HepG2 (cell line): ENCODE measurements around the gene TMX2. TPM values are rescaled to one million over a fixed set of nuclear protein-coding genes. Genes with fewer than 3 reads are reported as not detected.

ENCODE experiments used
- ATF7 ChIP-seq, 2 experiments: fragments of 450-650 bp in 1 of 2; sonication (generic) in 1 of 2; formaldehyde crosslinking in 1 of 2; IDR thresholded peaks; 2 replicates each; pipeline versions ENCODE4 v1.4.0 to v1.6.1; 2016 to 2020; ENCODE audit warnings: antibody characterized with exemption in 1 of 2, mild to moderate bottlenecking in 1 of 2, missing genetic modification reagents in 1 of 2
- ATRX ChIP-seq: sonication (generic); formaldehyde crosslinking; IDR thresholded peaks from 2 replicates; pipeline ENCODE4 v1.4.0; 2020; ENCODE audit warnings: missing genetic modification reagents, borderline replicate concordance
- CREB3 ChIP-seq: sonication (generic); formaldehyde crosslinking; IDR thresholded peaks from 2 replicates; pipeline ENCODE4 v1.5.0; 2020; ENCODE audit warnings: missing genetic modification reagents
- IRF2 ChIP-seq: IDR thresholded peaks from 2 replicates; pipeline ENCODE4 v1.6.1; 2018; ENCODE audit warnings: missing genetic modification reagents, missing compliant biosample characterization
- NFKBIZ ChIP-seq: IDR thresholded peaks from 2 replicates; pipeline ENCODE4 v1.6.1; 2018; ENCODE audit warnings: missing genetic modification reagents, missing compliant biosample characterization
- RARA ChIP-seq: IDR thresholded peaks from 2 replicates; pipeline ENCODE4 v1.6.1; 2016; ENCODE audit warnings: missing genetic modification reagents, missing compliant biosample characterization
- SMC3 ChIP-seq: IDR thresholded peaks from 2 replicates; pipeline ENCODE4 v1.6.1; 2011; ENCODE audit warnings: low read length, improper control_type of control experiment
- SP5 ChIP-seq: IDR thresholded peaks from 2 replicates; pipeline ENCODE4 v1.6.1; 2016; ENCODE audit warnings: low read depth, borderline replicate concordance
- SRF ChIP-seq: IDR thresholded peaks from 2 replicates; pipeline ENCODE4 v1.6.1; 2011; ENCODE audit warnings: mild to moderate bottlenecking, low read depth, low read length, moderate library complexity
- SRSF1 ChIP-seq: fragments of 200-400 bp; formaldehyde crosslinking; optimal IDR thresholded peaks from 2 replicates; pipeline ENCODE3; 2017; ENCODE audit warnings: mild to moderate bottlenecking, low read depth, low read length, moderate library complexity
- TBX3 ChIP-seq: fragments of 450-650 bp; IDR thresholded peaks from 2 replicates; pipeline ENCODE4 v1.6.1; 2017; ENCODE audit warnings: antibody characterized with exemption, mild to moderate bottlenecking, inconsistent platforms, borderline replicate concordance
- YY1 ChIP-seq: IDR thresholded peaks from 2 replicates; pipeline ENCODE4 v1.6.1; 2011; ENCODE audit warnings: low read length, low read depth, moderate library complexity, mild to moderate bottlenecking; ENCODE audit not compliant: insufficient read depth, insufficient replicate concordance
- ZNF235 ChIP-seq: sonication (generic); formaldehyde crosslinking; IDR thresholded peaks from 2 replicates; pipeline ENCODE4 v1.8.1; 2023; ENCODE audit warnings: mild to moderate bottlenecking, missing genetic modification reagents, borderline replicate concordance
- ZNF607 ChIP-seq: sonication (generic); formaldehyde crosslinking; IDR thresholded peaks from 2 replicates; pipeline ENCODE4 v1.5.1; 2020; ENCODE audit warnings: missing genetic modification reagents, mild to moderate bottlenecking, borderline replicate concordance
- ZNF83 ChIP-seq: sonication (generic); formaldehyde crosslinking; IDR thresholded peaks from 2 replicates; pipeline ENCODE4 v1.4.0; 2020; ENCODE audit warnings: missing genetic modification reagents, mild to moderate bottlenecking, borderline replicate concordance
- ZSCAN21 ChIP-seq: sonication (generic); formaldehyde crosslinking; IDR thresholded peaks from 2 replicates; pipeline ENCODE4 v1.8.0; 2022; ENCODE audit warnings: mild to moderate bottlenecking, missing genetic modification reagents, moderate library complexity, borderline replicate concordance
- polyA plus RNA-seq, 8 experiments: library from polyadenylated mRNA; depleted of rRNA in 3 of 8; stranded (reverse) in 7 of 8; unstranded in 1 of 8; fragments of >200 nt; fragmentation: Illumina TruSeq in 4 of 8; extraction: Trizol in 4 of 8; gene quantifications; 2 replicates each; pipeline versions ENCODE4 v1.2.1 to v1.2.3, GENCODE V29; 2011 to 2016; ENCODE audit warnings: low read depth in 4 of 8, missing spikeins in 1 of 8, mixed read lengths in 1 of 8; ENCODE audit not compliant: insufficient read depth in 1 of 8
- total RNA-seq, 5 experiments: library from RNA; depleted of rRNA; stranded (reverse); fragments of >200 nt; fragmentation: Illumina TruSeq; extraction: Trizol; gene quantifications; 2 replicates each; pipeline ENCODE4 v1.2.3, GENCODE V29; 2016; ENCODE audit warnings: low read depth in 1 of 5
- TF ChIP-seq, protein P1 (sequence below): fragments of 450-650 bp; IDR thresholded peaks from 2 replicates; pipeline ENCODE4 v1.6.1; 2017

Gene TMX2
- total and polyA plus RNA-seq, 2 of the 13 experiments (the other 11 are each of a cell fraction or from before 2014, with no cell fraction given) = 84.5 to 129 TPM

DNA sequence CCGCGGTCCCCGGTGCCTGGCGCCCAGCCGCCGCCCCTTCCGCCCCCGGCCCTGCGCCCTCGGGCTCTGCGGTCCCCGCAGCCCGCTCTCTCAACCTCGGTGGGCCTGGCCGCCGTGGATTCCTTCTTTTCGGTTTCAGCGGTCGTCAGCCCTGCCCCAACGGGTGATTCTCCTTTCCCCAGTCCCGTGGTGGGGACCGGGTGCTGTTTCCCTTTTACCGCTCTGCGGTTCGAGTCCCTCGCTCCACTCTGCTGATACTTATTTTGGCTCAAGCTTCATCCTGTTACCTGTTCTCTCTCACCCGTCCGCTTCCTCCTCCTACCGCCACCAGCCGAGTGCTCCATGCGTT lies 44.0 kb upstream of the TMX2 start (continued):
- TF ChIP-seq ATRX (CRISPR knock-in tag) (no peak), CREB3 (CRISPR knock-in tag) (no peak), NFKBIZ (CRISPR knock-in tag) (no peak; the same call in 1 of the 2 replicates), ATF7 (IDR thresholded peaks at IDR 0.05) (no peak), ATF7 (CRISPR knock-in tag; IDR thresholded peaks at IDR 0.05) (no peak), SMC3 (no peak), RARA (no peak; the same call in 1 of the 2 replicates), SRSF1 (peak; percentile 20), ZNF235 (CRISPR knock-in tag) (no peak), SRF (no peak), SP5 (CRISPR knock-in tag) (no peak), ZNF83 (CRISPR knock-in tag) (no peak), ZSCAN21 (CRISPR knock-in tag) (no peak), ZNF607 (0 out of 2 replicates have a peak, but pooled peaks have one; percentile 49), IRF2 (CRISPR knock-in tag) (no peak), TBX3 (no peak), YY1 (no peak)
- TF ChIP-seq, protein P1, sequence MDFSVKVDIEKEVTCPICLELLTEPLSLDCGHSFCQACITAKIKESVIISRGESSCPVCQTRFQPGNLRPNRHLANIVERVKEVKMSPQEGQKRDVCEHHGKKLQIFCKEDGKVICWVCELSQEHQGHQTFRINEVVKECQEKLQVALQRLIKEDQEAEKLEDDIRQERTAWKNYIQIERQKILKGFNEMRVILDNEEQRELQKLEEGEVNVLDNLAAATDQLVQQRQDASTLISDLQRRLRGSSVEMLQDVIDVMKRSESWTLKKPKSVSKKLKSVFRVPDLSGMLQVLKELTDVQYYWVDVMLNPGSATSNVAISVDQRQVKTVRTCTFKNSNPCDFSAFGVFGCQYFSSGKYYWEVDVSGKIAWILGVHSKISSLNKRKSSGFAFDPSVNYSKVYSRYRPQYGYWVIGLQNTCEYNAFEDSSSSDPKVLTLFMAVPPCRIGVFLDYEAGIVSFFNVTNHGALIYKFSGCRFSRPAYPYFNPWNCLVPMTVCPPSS = no peak
- TF ChIP-seq, all 625 proteins: peak for 28
